Mesendoderm (in vitro differentiated cells): Measurements from ENCODE around the gene MED26.

Experiments
- DNase-seq: peaks from one replicate; pipeline ENCODE4 v3.0.0; 2013
- H2AK5ac ChIP-seq: 2 replicates; pipeline ENCODE4 v1.6.1; 2013; ENCODE audit warnings: low read length, inconsistent platforms
- H2BK120ac ChIP-seq: 2 replicates; pipeline ENCODE4 v1.6.1; 2013; ENCODE audit warnings: low read depth, mild to moderate bottlenecking, low read length, moderate library complexity, mixed read lengths
- H2BK15ac ChIP-seq: replicated peaks from 2 replicates; pipeline ENCODE4 v1.6.1; 2013; ENCODE audit warnings: low read depth, mild to moderate bottlenecking, moderate library complexity
- H2BK5ac ChIP-seq: 2 replicates; pipeline ENCODE4 v1.6.1; 2013; ENCODE audit warnings: low read length, inconsistent platforms
- H3K18ac ChIP-seq: 2 replicates; pipeline ENCODE4 v1.6.1; 2013; ENCODE audit warnings: mild to moderate bottlenecking, low read length, mixed read lengths
- H3K23ac ChIP-seq: one replicate; pipeline ENCODE4 v1.6.1; 2013; ENCODE audit warnings: low read length
- H3K27ac ChIP-seq: 2 replicates; pipeline ENCODE4 v1.5.1; 2013; ENCODE audit warnings: low read depth, mild to moderate bottlenecking, inconsistent platforms, low read length, moderate library complexity
- H3K27me3 ChIP-seq: 2 replicates; pipeline ENCODE4 v1.6.1; 2013; ENCODE audit warnings: low read length, control low read depth, mild to moderate bottlenecking, inconsistent platforms; ENCODE audit not compliant: insufficient read depth, poor library complexity
- H3K36me3 ChIP-seq: 2 replicates; pipeline ENCODE4 v1.6.1; 2013; ENCODE audit warnings: low read length, inconsistent platforms; ENCODE audit not compliant: control insufficient read depth, insufficient read depth
- H3K4ac ChIP-seq: one replicate; pipeline ENCODE4 v1.6.1; 2013; ENCODE audit warnings: low read depth, mild to moderate bottlenecking, low read length, moderate library complexity
- H3K4me1 ChIP-seq: 2 replicates; pipeline ENCODE4 v1.6.1; 2013; ENCODE audit warnings: low read depth, low read length, inconsistent platforms; ENCODE audit not compliant: control insufficient read depth
- H3K4me2 ChIP-seq: 2 replicates; pipeline ENCODE4 v1.6.1; 2013; ENCODE audit warnings: low read length
- H3K4me3 ChIP-seq: 2 replicates; pipeline ENCODE4 v1.5.1; 2013; ENCODE audit warnings: mild to moderate bottlenecking, low read length
- H3K56ac ChIP-seq: one replicate; pipeline ENCODE4 v1.6.1; 2013; ENCODE audit warnings: low read length
- H3K79me1 ChIP-seq: 2 replicates; pipeline ENCODE4 v1.6.1; 2013; ENCODE audit warnings: low read length, inconsistent platforms
- H3K79me2 ChIP-seq: 2 replicates; pipeline ENCODE4 v1.6.1; 2013; ENCODE audit warnings: mild to moderate bottlenecking, low read length; ENCODE audit not compliant: control insufficient read depth, insufficient read depth
- H3K9ac ChIP-seq: 2 replicates; pipeline ENCODE4 v1.6.1; 2013; ENCODE audit warnings: low read length, inconsistent platforms
- H4K5ac ChIP-seq: one replicate; pipeline ENCODE4 v1.6.1; 2013; ENCODE audit warnings: low read length
- H4K8ac ChIP-seq: one replicate; pipeline ENCODE4 v1.6.1; 2013; ENCODE audit warnings: low read depth, mild to moderate bottlenecking, control low read depth, low read length, moderate library complexity
- WGBS: extraction: QIAGEN DNeasy Blood & Tissue Kit; methylation state at CpG from one replicate; pipeline ENCODE4 v1.1.7; 2013; ENCODE audit warnings: low lambda C conversion rate, missing lambda C conversion rate; ENCODE audit not compliant: insufficient coverage; ENCODE audit errors: extremely low coverage; 5-methylcytosine and 5-hydroxymethylcytosine counted together

MED26 gene

GRCh38 chr19:16645140-16645539 lies 17.1 kb upstream of the MED26 start:
- Histone ChIP-seq H4K5ac (no peak overlapping the region), H2AK5ac (no peak overlapping the region), H3K27me3 (no peaks in the 10 kb centered on the region), H2BK120ac (no peak overlapping the region), H3K79me2 (peaks cover 3% of the 10 kb centered on the region), H3K23ac (no peak overlapping the region), H3K4me2 (no peak overlapping the region), H3K4me1 (no peaks in the 10 kb centered on the region), H3K79me1 (peaks cover 4% of the 10 kb centered on the region), H3K9ac (no peak overlapping the region), H3K4ac (no peak overlapping the region), H3K36me3 (peaks cover 20% of the 10 kb centered on the region), H3K27ac (no peak overlapping the region), H2BK5ac (no peak overlapping the region), H2BK15ac (no peak overlapping the region), H3K4me3 (no peak overlapping the region), H4K8ac (no peak overlapping the region), H3K18ac (no peak overlapping the region), H3K56ac (no peak overlapping the region)
- no CpG with 5 or more reads among the region's 9 CpGs for WGBS
- no peak for DNase-seq

- H3K4me2 ChIP-seq: no peak overlapping the region
- no peaks in the 10 kb centered on the region for H3K4me1 ChIP-seq
- no peak overlapping the region for H4K8ac ChIP-seq
- DNase-seq: no peak
- no peak overlapping the region for H2BK15ac ChIP-seq
- H3K18ac ChIP-seq: no peak overlapping the region
- H2BK120ac ChIP-seq: no peak overlapping the region
- no peak overlapping the region for H3K27ac ChIP-seq
- H3K23ac ChIP-seq: no peak overlapping the region
- H3K36me3 ChIP-seq: peaks cover 17% of the 10 kb centered on the region
- H3K79me2 ChIP-seq: peaks cover 9% of the 10 kb centered on the region
- no peak overlapping the region for H2AK5ac ChIP-seq
- no peak overlapping the region for H2BK5ac ChIP-seq
- no peak overlapping the region for H3K56ac ChIP-seq
- H3K4ac ChIP-seq: no peak overlapping the region
- H3K9ac ChIP-seq: no peak overlapping the region
- no peak overlapping the region for H3K4me3 ChIP-seq
- WGBS: no CpG with 5 or more reads among the region's 10 CpGs
- peaks cover 7% of the 10 kb centered on the region for H3K79me1 ChIP-seq
- no peaks in the 10 kb centered on the region for H3K27me3 ChIP-seq
- no peak overlapping the region for H4K5ac ChIP-seq
Measured at GRCh38 chr19:16641695-16642094, 13.7 kb upstream of the MED26 start.

- no peak overlapping the region for H3K4me2 ChIP-seq
- H4K8ac ChIP-seq: no peak overlapping the region
- no peak overlapping the region for H3K27ac ChIP-seq
- H3K4me3 ChIP-seq: no peak overlapping the region
- peaks cover 14% of the 10 kb centered on the region for H3K36me3 ChIP-seq
- H3K18ac ChIP-seq: no peak overlapping the region
- no peak overlapping the region for H3K23ac ChIP-seq
- no peak overlapping the region for H2BK120ac ChIP-seq
- no peaks in the 10 kb centered on the region for H3K4me1 ChIP-seq
- WGBS: no CpG with 5 or more reads among the region's 1 CpG
- H3K4ac ChIP-seq: no peak overlapping the region
- H4K5ac ChIP-seq: no peak overlapping the region
- no peak for DNase-seq
- no peak overlapping the region for H2BK15ac ChIP-seq
- no peak overlapping the region for H2AK5ac ChIP-seq
- H3K56ac ChIP-seq: no peak overlapping the region
- H2BK5ac ChIP-seq: no peak overlapping the region
- no peak overlapping the region for H3K9ac ChIP-seq
- H3K79me1 ChIP-seq: peaks cover 7% of the 10 kb centered on the region
- H3K27me3 ChIP-seq: no peaks in the 10 kb centered on the region
- H3K79me2 ChIP-seq: peaks cover 9% of the 10 kb centered on the region
Measured at GRCh38 chr19:16640951-16641350, 12.9 kb upstream of the MED26 start.

GRCh38 chr19:16638666-16639065 lies 10.7 kb upstream of the MED26 start:
- H3K18ac ChIP-seq: no peak overlapping the region
- no peak overlapping the region for H3K27ac ChIP-seq
- no peak overlapping the region for H3K4me2 ChIP-seq
- no peak overlapping the region for H3K23ac ChIP-seq
- no peak overlapping the region for H3K4ac ChIP-seq
- H3K36me3 ChIP-seq: peaks cover 4% of the 10 kb centered on the region
- no peak overlapping the region for H3K4me3 ChIP-seq
- no peak overlapping the region for H2AK5ac ChIP-seq
- no peak overlapping the region for H2BK15ac ChIP-seq
- no peak overlapping the region for H4K5ac ChIP-seq
- no peak for DNase-seq
- H3K4me1 ChIP-seq: no peaks in the 10 kb centered on the region
- H3K56ac ChIP-seq: no peak overlapping the region
- H4K8ac ChIP-seq: no peak overlapping the region
- peaks cover 6% of the 10 kb centered on the region for H3K79me2 ChIP-seq
- no peak overlapping the region for H2BK5ac ChIP-seq
- H2BK120ac ChIP-seq: no peak overlapping the region
- no peak overlapping the region for H3K9ac ChIP-seq
- peaks cover 5% of the 10 kb centered on the region for H3K79me1 ChIP-seq
- WGBS: no CpG with 5 or more reads among the region's 1 CpG
- H3K27me3 ChIP-seq: no peaks in the 10 kb centered on the region

GRCh38 chr19:16637535-16637934 lies 9.5 kb upstream of the MED26 start:
- Histone ChIP-seq H3K56ac (no peak overlapping the region), H3K4me3 (no peak overlapping the region), H4K8ac (no peak overlapping the region), H2BK120ac (no peak overlapping the region), H3K4ac (no peak overlapping the region), H3K36me3 (peaks cover 3% of the 10 kb centered on the region), H3K79me2 (peaks cover 6% of the 10 kb centered on the region), H3K4me2 (no peak overlapping the region), H2BK15ac (no peak overlapping the region), H3K18ac (no peak overlapping the region), H3K23ac (no peak overlapping the region), H3K27me3 (no peaks in the 10 kb centered on the region), H3K27ac (no peak overlapping the region), H3K79me1 (peaks cover 5% of the 10 kb centered on the region), H4K5ac (no peak overlapping the region), H2AK5ac (no peak overlapping the region), H3K9ac (no peak overlapping the region), H2BK5ac (no peak overlapping the region), H3K4me1 (no peaks in the 10 kb centered on the region)
- DNase-seq: peak; percentile 33

- Histone ChIP-seq H3K79me2 (peaks cover 12% of the 10 kb centered on the region), H3K4me2 (no peak overlapping the region), H4K5ac (no peak overlapping the region), H2BK120ac (no peak overlapping the region), H2BK5ac (no peak overlapping the region), H3K27ac (no peak overlapping the region), H3K23ac (no peak overlapping the region), H3K4me1 (peaks cover 2% of the 10 kb centered on the region), H3K18ac (no peak overlapping the region), H3K4me3 (no peak overlapping the region), H2AK5ac (no peak overlapping the region), H3K79me1 (peaks cover 4% of the 10 kb centered on the region), H3K27me3 (no peaks in the 10 kb centered on the region), H3K36me3 (peaks cover 4% of the 10 kb centered on the region), H2BK15ac (no peak overlapping the region), H3K9ac (no peak overlapping the region), H3K56ac (no peak overlapping the region), H4K8ac (no peak overlapping the region), H3K4ac (no peak overlapping the region)
- DNase-seq: no peak
- no CpG with 5 or more reads among the region's 6 CpGs for WGBS
Measured at GRCh38 chr19:16631465-16631864, 3.5 kb upstream of the MED26 start.
